ENCODE measurements around the gene PPP1R12B.

Gene PPP1R12B

GRCh38 chr1:202348509-202349205 lies at the start of gene PPP1R12B:
Gene PPP1R12B, plus strand, starts transcription at chr1:202348699. Its CDS starts 153 bp downstream, at chr1:202348852.
- FAIRE-seq: peak; percentile 99

- no peak for FAIRE-seq
These were observed 46.3 kb upstream of the PPP1R12B start for GRCh38 chr1:202302166-202302565.

- FAIRE-seq: no peak
These were observed 44.1 kb upstream of the PPP1R12B start for GRCh38 chr1:202304375-202304774.

GRCh38 chr1:202305168-202305567 lies 43.3 kb upstream of the PPP1R12B start:
- FAIRE-seq: no peak

- no peak for FAIRE-seq
These were observed 41.8 kb upstream of the PPP1R12B start for GRCh38 chr1:202306535-202307345.

- no peak for FAIRE-seq
These were observed 38.3 kb upstream of the PPP1R12B start for GRCh38 chr1:202310071-202310725.

- no peak for FAIRE-seq
These were observed 37.8 kb upstream of the PPP1R12B start for GRCh38 chr1:202310746-202311145.

- FAIRE-seq: no peak
These were observed 36.4 kb upstream of the PPP1R12B start for GRCh38 chr1:202311875-202312635.

GRCh38 chr1:202315576-202316168 lies 32.8 kb upstream of the PPP1R12B start:
- FAIRE-seq: peak; percentile 92

- no peak for FAIRE-seq
These were observed 32.3 kb upstream of the PPP1R12B start for GRCh38 chr1:202316186-202316585.

GRCh38 chr1:202317941-202318925 lies 30.3 kb upstream of the PPP1R12B start:
- no peak for FAIRE-seq

GRCh38 chr1:202319381-202320080 lies 29.0 kb upstream of the PPP1R12B start:
- FAIRE-seq: no peak

- no peak for FAIRE-seq
These were observed 28.5 kb upstream of the PPP1R12B start for GRCh38 chr1:202320081-202320405.

GRCh38 chr1:202323731-202324130 lies 24.8 kb upstream of the PPP1R12B start:
- no peak for FAIRE-seq

GRCh38 chr1:202324646-202325045 lies 23.9 kb upstream of the PPP1R12B start:
- no peak for FAIRE-seq

- peak; percentile 66 for FAIRE-seq
These were observed 18.6 kb upstream of the PPP1R12B start for GRCh38 chr1:202329891-202330290.

GRCh38 chr1:202333861-202334260 lies 14.6 kb upstream of the PPP1R12B start:
- FAIRE-seq: no peak

GRCh38 chr1:202343652-202344349 lies 4.7 kb upstream of the PPP1R12B start:
- peak; percentile 97 for FAIRE-seq

- no peak for FAIRE-seq
These were observed 442 bp upstream of the PPP1R12B start for GRCh38 chr1:202348005-202348508.

All from TTC549 (cell line).